ENCODE measurements around the gene NBPF6.
"Not testable (repeated sequence)": the region's sequence is repeated elsewhere in the genome, so short reads cannot be mapped to it uniquely, and the experiment has no call there.

The NBPF6 gene

GRCh38 chr1:108502138-108502537 lies 52.0 kb downstream of the NBPF6 start:
- no peak for DNase-seq (ENCODE audit: low read depth, low spot score)

GRCh38 chr1:108502624-108503023 lies 52.5 kb downstream of the NBPF6 start:
- no peak for DNase-seq (ENCODE audit: low read depth, low spot score)

GRCh38 chr1:108503062-108503733 lies 53.1 kb downstream of the NBPF6 start:
- peak; percentile 40 for DNase-seq (ENCODE audit: low read depth, low spot score)

- no peak for DNase-seq (ENCODE audit: low read depth, low spot score)
Measured at GRCh38 chr1:108504447-108504846, 54.3 kb downstream of the NBPF6 start.

GRCh38 chr1:108505763-108506070 lies 55.6 kb downstream of the NBPF6 start:
- no peak for DNase-seq (ENCODE audit: low read depth, low spot score)

- DNase-seq (ENCODE audit: low read depth, low spot score), result no peak
Measured at GRCh38 chr1:108511764-108512163, 61.6 kb downstream of the NBPF6 start.

- DNase-seq (ENCODE audit: low read depth, low spot score), result no peak
Measured at GRCh38 chr1:108512239-108513043, 62.3 kb downstream of the NBPF6 start.

GRCh38 chr1:108513044-108513415 lies 62.9 kb downstream of the NBPF6 start:
- no peak for DNase-seq (ENCODE audit: low read depth, low spot score)

- not testable (repeated sequence) for DNase-seq (ENCODE audit: low read depth, low spot score)
Measured at GRCh38 chr1:108513914-108514313, 63.8 kb downstream of the NBPF6 start.

- not testable (repeated sequence) for DNase-seq (ENCODE audit: low read depth, low spot score)
Measured at GRCh38 chr1:108517301-108517897, 67.3 kb downstream of the NBPF6 start.

All from iPS DF 19.7 (cell line).